ENCODE results near the gene TACC3. TPM values are rescaled to one million over a fixed set of nuclear protein-coding genes. Genes with fewer than 3 reads are reported as not detected.

The TACC3 gene
- total RNA-seq, 4 donors from 2014 or later = 14.9 to 41.3 (median 19.6) TPM

DNA sequence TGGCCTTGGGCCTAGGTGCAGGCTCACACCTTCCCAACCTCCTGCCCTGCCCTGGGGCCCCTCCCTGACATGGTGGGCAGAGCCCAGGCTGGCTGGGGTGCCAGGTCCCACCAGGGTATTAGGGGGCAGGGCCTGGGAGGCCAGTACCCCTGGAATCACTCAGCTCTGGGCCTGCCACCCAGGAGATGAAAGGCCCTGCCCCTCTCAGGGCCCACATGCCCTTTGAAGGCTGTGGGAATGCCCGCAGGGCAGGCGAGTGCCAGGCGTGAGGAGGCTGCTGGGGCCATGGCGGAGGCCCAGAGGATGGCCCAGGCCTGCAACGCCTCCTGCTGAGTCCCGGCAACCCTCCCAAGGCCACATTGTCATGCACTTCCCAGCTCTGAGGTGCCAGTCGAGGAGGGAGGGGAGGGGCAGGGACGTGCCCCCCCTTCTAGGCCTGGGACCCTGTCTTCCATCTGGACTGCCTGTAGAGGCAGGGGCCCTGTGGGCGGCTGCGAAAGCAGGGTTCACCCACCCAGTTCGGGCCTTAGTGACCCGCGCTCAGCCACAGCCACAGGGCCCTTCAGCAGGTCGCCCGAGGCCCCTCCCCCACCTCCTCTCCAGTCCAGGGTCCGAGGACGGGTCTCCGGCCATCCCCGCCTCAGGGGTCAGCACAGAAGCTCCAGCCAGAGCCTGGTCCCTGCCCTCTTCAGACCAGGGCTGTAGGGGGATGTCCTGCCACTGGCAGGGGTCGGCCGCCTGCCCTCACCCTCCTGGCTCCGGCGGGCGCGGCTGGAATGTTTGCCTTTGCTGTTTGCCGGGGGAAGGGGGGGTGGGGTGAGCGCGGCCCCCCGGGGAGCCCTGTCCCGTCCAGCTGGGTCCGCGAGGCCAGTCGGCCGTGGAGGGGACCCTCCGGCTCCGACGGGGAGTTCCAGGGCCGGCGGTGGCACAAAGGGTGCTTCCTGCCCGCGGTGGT lies 45.1 kb downstream of the TACC3 start:
- Histone ChIP-seq H3K27me3 (peaks cover 0 to 83% (median 0%) of the 10 kb centered on the region in 4 donors), H3K4me3 (peak overlapping the region; percentile 25 to 72 (median 48)), H3K27ac (peak overlapping the region; percentile 43 to 76 (median 67)), H3K9me3 (no peaks in the 10 kb centered on the region), H3K4me1 (peaks cover 61 to 90% (median 65%) of the 10 kb centered on the region in 3 donors), H3K36me3 (no peaks in the 10 kb centered on the region)
- TF ChIP-seq POLR2A (IDR thresholded peaks at IDR 0.05) = no peak
- TF ChIP-seq, protein P1, sequence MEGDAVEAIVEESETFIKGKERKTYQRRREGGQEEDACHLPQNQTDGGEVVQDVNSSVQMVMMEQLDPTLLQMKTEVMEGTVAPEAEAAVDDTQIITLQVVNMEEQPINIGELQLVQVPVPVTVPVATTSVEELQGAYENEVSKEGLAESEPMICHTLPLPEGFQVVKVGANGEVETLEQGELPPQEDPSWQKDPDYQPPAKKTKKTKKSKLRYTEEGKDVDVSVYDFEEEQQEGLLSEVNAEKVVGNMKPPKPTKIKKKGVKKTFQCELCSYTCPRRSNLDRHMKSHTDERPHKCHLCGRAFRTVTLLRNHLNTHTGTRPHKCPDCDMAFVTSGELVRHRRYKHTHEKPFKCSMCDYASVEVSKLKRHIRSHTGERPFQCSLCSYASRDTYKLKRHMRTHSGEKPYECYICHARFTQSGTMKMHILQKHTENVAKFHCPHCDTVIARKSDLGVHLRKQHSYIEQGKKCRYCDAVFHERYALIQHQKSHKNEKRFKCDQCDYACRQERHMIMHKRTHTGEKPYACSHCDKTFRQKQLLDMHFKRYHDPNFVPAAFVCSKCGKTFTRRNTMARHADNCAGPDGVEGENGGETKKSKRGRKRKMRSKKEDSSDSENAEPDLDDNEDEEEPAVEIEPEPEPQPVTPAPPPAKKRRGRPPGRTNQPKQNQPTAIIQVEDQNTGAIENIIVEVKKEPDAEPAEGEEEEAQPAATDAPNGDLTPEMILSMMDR (IDR thresholded peaks at IDR 0.05) = no peak
- WGBS, 2 donors = no CpG with 5 or more reads among the region's 41 CpGs
- intact Hi-C loops (cut with DNase I) = no loop called here
- no peak for DNase-seq

DNA sequence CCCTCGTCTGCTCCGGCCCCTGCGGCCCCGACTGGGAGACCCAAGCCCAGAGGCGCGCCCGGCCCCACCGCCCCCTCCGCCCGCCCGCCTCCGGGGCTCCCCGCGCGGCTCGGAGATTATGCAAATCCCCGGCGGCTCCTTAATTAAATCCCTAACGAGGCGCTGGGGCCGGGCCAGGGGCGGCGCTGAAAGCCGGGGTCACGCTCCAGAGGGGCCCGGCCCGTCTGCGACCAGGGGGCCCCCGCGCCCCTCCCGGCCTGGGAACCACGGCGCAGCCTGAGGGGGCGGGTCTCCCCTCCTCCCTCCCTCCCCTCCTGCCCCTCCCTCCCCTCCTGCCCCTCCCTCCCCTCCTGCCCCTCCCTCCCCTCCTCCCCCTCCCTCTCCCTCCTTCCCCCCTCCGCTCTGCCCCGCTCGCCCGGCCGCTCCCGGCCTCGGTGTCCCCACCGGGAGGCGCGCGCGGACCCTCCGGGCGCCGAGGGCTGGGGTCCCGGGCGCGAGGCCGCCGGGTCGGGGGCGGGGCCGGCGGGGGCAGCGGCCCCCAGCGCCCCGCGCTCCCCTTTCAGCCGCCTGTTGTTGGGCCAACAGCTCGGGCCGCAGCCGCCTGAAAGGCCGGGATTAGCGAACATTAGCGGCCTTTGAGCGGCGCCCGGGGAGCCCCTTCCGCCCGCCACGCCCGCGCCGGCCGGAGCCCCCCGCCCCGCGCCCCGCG lies 45.9 kb downstream of the TACC3 start:
- no peaks in the 10 kb centered on the region for H3K9me3 ChIP-seq
- peaks cover 0 to 91% (median 0%) of the 10 kb centered on the region in 4 donors for H3K27me3 ChIP-seq
- intact Hi-C loops (cut with DNase I) = no loop called here
- no peak for DNase-seq
- H3K27ac ChIP-seq = peak overlapping the region; percentile 43 to 76 (median 67)
- WGBS, 2 donors = 6% methylated on average over 17 of the region's 84 CpGs; no CpG with 5 or more reads in 1 of the 2 donors
- no peak for TF ChIP-seq POLR2A (IDR thresholded peaks at IDR 0.05)
- TF ChIP-seq, protein P1 (IDR thresholded peaks at IDR 0.05) = no peak
- H3K4me1 ChIP-seq = peaks cover 68 to 90% (median 74%) of the 10 kb centered on the region in 3 donors
- H3K36me3 ChIP-seq = no peaks in the 10 kb centered on the region
- peak overlapping the region; percentile 25 to 72 (median 48) for H3K4me3 ChIP-seq

DNA sequence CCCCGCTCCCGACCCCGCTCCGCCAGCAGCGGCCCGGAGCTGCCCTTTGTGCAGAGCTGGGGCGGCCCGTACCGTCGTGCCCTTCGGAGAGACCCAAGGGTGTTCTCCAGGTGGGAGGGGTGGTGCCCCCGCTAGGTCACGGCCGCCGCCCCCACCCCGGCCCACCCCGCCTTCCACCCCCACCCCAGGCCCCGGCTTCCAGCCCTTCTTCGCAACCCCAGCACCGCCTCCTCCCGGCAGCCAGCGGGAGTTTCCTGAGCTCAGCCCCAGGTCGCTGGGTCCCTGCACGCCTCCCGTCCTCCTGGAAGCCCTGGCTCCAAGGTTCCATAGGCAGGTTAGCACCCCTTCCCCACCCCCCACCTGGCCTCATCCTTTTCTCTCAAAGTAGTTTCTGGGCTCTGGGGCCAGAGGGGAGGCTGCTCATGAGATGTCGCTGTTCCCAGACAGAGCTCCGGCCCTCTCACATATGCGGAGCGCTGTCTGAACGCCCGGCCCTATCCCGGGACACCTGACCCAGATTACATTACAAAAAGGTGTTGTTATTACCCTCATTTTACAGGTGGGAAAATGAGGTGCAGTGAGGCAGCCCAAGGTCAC lies 46.5 kb downstream of the TACC3 start:
- Histone ChIP-seq H3K27ac (peak overlapping the region; percentile 35 to 76 (median 64)), H3K4me1 (peaks cover 68 to 90% (median 78%) of the 10 kb centered on the region in 3 donors), H3K36me3 (no peaks in the 10 kb centered on the region), H3K27me3 (peaks cover 0 to 87% (median 0%) of the 10 kb centered on the region in 4 donors), H3K4me3 (peak overlapping the region; percentile 25 to 72 (median 48)), H3K9me3 (no peaks in the 10 kb centered on the region)
- 80% methylated on average over 2 of the region's 32 CpGs; no CpG with 5 or more reads in 1 of the 2 donors for WGBS, 2 donors
- intact Hi-C loops (cut with DNase I) = no loop called here
- DNase-seq = no peak
- TF ChIP-seq POLR2A (IDR thresholded peaks at IDR 0.05) = no peak
- TF ChIP-seq, protein P1 (IDR thresholded peaks at IDR 0.05) = peak in 3 of 6 experiments; percentile 16 to 42 (median 17)

DNA sequence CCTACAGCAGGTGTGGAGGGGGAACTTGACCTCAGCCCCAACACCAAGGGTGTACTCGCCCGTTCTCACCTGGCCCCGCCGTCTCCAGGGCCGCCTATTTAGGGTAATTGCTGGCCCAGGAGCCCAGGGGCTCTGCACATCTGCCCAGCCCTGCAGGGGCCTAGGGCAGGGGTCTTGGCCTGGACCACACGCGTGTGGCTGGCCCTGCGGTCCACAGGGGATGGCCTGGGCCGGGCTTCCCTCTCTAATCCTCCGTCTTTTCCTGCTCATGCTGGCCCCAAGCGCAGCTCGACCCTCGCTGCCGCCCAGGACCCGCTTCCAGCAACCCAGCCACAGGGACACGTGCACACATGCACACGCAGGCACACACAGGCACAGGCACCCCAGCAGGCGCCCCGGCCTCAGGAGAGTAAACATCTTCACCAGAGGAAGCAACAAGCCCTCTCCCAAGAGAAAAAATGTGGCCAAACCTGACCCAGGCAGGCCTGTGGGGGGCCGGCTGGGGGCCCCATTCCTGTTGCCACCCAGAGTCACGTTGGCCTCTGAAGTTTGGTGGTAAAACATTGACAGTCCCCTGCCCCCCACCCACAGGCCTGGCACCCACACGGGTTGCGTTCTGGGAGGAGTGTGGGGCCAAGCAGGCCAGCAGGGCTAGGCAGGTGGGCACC lies 47.2 kb downstream of the TACC3 start:
- Histone ChIP-seq H3K27ac (peak overlapping the region; percentile 35 to 76 (median 62)), H3K4me3 (peak overlapping the region in 2 of 4 donors; percentile 55 to 72), H3K27me3 (peaks cover 0 to 80% (median 0%) of the 10 kb centered on the region in 4 donors), H3K36me3 (no peaks in the 10 kb centered on the region), H3K4me1 (peaks cover 65 to 90% (median 78%) of the 10 kb centered on the region in 3 donors), H3K9me3 (no peaks in the 10 kb centered on the region)
- 43 to 44% methylated on average over 6 to 14 of the region's 23 CpGs for WGBS, 2 donors
- TF ChIP-seq, protein P1 (IDR thresholded peaks at IDR 0.05) = no peak
- TF ChIP-seq POLR2A (IDR thresholded peaks at IDR 0.05) = no peak
- no peak for DNase-seq
- intact Hi-C loops (cut with DNase I) = no loop called here

Measured in esophagus squamous epithelium (tissue), 5 donors.